Upper lobe of left lung (tissue), 6 donors: Measurements from ENCODE around the gene SLC25A21. TPM values are rescaled to one million over a fixed set of nuclear protein-coding genes. Genes with fewer than 3 reads are reported as not detected.

Experiments
- ATAC-seq, 2 donors: fragments of 200-7000 bp; cut with Tn5 transposase; one replicate each; pipeline ENCODE4 v1.9.1; 2022; ENCODE audit warnings: mild to moderate bottlenecking in 2 of 2, moderate library complexity in 2 of 2; ENCODE audit not compliant: low FRiP score in 2 of 2
- DNase-seq, 2 donors: peaks; one replicate each; pipeline ENCODE4 v3.0.0-alpha.2; 2019 to 2020
- H3K27ac ChIP-seq, 4 donors: fragments of 200-600 bp; sonication (generic); one replicate each; pipeline ENCODE4 v1.5.1; 2016 to 2019
- H3K27me3 ChIP-seq, 4 donors: fragments of 200-600 bp; sonication (generic); one replicate each; pipeline ENCODE4 v1.5.1; 2017 to 2019
- H3K36me3 ChIP-seq, 4 donors: fragments of 200-600 bp; sonication (generic); one replicate each; pipeline ENCODE4 v1.5.1; 2016 to 2019
- H3K4me1 ChIP-seq, 4 donors: fragments of 200-600 bp; sonication (generic); one replicate each; pipeline ENCODE4 v1.5.1; 2018 to 2019
- H3K4me3 ChIP-seq, 4 donors: fragments of 200-600 bp; sonication (generic); one replicate each; pipeline ENCODE4 v1.5.1; 2017 to 2019; ENCODE audit warnings: mild to moderate bottlenecking in 2 of 4, moderate library complexity in 1 of 4
- H3K9me3 ChIP-seq, 4 donors: fragments of 200-600 bp; sonication (generic); one replicate each; pipeline ENCODE4 v1.5.1; 2018 to 2019
- EP300 ChIP-seq, 4 donors: sonication (generic); formaldehyde crosslinking; IDR thresholded peaks; one replicate each; pipeline ENCODE4 v1.5.1; 2017; ENCODE audit warnings: antibody characterized with exemption in 4 of 4, control low read depth in 2 of 4
- POLR2A ChIP-seq, 4 donors: fragments of 450-650 bp; IDR thresholded peaks; one replicate each; pipeline ENCODE4 v1.5.1; 2016 to 2017; ENCODE audit warnings: antibody characterized with exemption in 4 of 4, mild to moderate bottlenecking in 2 of 4
- POLR2AphosphoS5 ChIP-seq, 2 donors: sonication (generic); formaldehyde crosslinking; IDR thresholded peaks; one replicate each; pipeline ENCODE4 v1.5.1; 2017; ENCODE audit warnings: antibody characterized with exemption in 2 of 2
- WGBS, 2 donors: methylation state at CpG; one replicate each; pipeline ENCODE4 v1.1.5; 2017 to 2018; 5-methylcytosine and 5-hydroxymethylcytosine counted together
- total RNA-seq, 6 donors: library from RNA; depleted of rRNA in 4 of 6; stranded (reverse); fragments of >200 nt in 4 of 6; gene quantifications; one replicate each; pipeline versions ENCODE4 v1.1.0 to v1.2.1, GENCODE V29; 2016 to 2021
- TF ChIP-seq, protein P1 (sequence below), 6 experiments: fragments of 450-650 bp in 4 of 6; fragments of 200-600 bp in 2 of 6; sonication (generic) in 2 of 6; IDR thresholded peaks; one replicate each; pipeline ENCODE4 v1.5.1; 2016 to 2019; ENCODE audit warnings: antibody characterized with exemption in 6 of 6
- donor health status: DM: no; HTN: no; CAD: no; lungs with moderate emphysema.
- donor health status: DM: no; HTN: yes; CAD: no; lungs with severe emphysema.

Gene SLC25A21
- total RNA-seq, 6 donors from 2014 or later = 0.15 to 1.7 (median 0.30) TPM; not detected in 3

GRCh38 chr14:37047226-37047625 is 125.2 kb downstream of the SLC25A21 start:
- Histone ChIP-seq H3K4me1 (no peaks in the 10 kb centered on the region), H3K36me3 (no peaks in the 10 kb centered on the region), H3K27ac (no peak overlapping the region), H3K4me3 (no peak overlapping the region), H3K9me3 (no peaks in the 10 kb centered on the region), H3K27me3 (no peaks in the 10 kb centered on the region)
- TF ChIP-seq POLR2A (IDR thresholded peaks at IDR 0.05) = no peak
- TF ChIP-seq, protein P1, sequence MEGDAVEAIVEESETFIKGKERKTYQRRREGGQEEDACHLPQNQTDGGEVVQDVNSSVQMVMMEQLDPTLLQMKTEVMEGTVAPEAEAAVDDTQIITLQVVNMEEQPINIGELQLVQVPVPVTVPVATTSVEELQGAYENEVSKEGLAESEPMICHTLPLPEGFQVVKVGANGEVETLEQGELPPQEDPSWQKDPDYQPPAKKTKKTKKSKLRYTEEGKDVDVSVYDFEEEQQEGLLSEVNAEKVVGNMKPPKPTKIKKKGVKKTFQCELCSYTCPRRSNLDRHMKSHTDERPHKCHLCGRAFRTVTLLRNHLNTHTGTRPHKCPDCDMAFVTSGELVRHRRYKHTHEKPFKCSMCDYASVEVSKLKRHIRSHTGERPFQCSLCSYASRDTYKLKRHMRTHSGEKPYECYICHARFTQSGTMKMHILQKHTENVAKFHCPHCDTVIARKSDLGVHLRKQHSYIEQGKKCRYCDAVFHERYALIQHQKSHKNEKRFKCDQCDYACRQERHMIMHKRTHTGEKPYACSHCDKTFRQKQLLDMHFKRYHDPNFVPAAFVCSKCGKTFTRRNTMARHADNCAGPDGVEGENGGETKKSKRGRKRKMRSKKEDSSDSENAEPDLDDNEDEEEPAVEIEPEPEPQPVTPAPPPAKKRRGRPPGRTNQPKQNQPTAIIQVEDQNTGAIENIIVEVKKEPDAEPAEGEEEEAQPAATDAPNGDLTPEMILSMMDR (IDR thresholded peaks at IDR 0.05) = no peak
- TF ChIP-seq POLR2AphosphoS5 (IDR thresholded peaks at IDR 0.05) = no peak
- TF ChIP-seq EP300 (IDR thresholded peaks at IDR 0.05) = no peak
- ATAC-seq = no peak
- no peak for DNase-seq
- 86 to 93% methylated on average over 4 of the region's 4 CpGs for WGBS, 2 donors

GRCh38 chr14:37046815-37047214 is 125.6 kb downstream of the SLC25A21 start:
- H3K36me3 ChIP-seq = no peaks in the 10 kb centered on the region
- no peak for DNase-seq
- no peaks in the 10 kb centered on the region for H3K9me3 ChIP-seq
- no peaks in the 10 kb centered on the region for H3K4me1 ChIP-seq
- H3K27me3 ChIP-seq = no peaks in the 10 kb centered on the region
- no peak for TF ChIP-seq POLR2AphosphoS5 (IDR thresholded peaks at IDR 0.05)
- no peak for TF ChIP-seq POLR2A (IDR thresholded peaks at IDR 0.05)
- TF ChIP-seq, protein P1 (IDR thresholded peaks at IDR 0.05) = no peak
- no peak for TF ChIP-seq EP300 (IDR thresholded peaks at IDR 0.05)
- WGBS, 2 donors = 88 to 93% methylated on average over 2 of the region's 2 CpGs
- no peak for ATAC-seq
- no peak overlapping the region for H3K27ac ChIP-seq
- no peak overlapping the region for H3K4me3 ChIP-seq

DNA sequence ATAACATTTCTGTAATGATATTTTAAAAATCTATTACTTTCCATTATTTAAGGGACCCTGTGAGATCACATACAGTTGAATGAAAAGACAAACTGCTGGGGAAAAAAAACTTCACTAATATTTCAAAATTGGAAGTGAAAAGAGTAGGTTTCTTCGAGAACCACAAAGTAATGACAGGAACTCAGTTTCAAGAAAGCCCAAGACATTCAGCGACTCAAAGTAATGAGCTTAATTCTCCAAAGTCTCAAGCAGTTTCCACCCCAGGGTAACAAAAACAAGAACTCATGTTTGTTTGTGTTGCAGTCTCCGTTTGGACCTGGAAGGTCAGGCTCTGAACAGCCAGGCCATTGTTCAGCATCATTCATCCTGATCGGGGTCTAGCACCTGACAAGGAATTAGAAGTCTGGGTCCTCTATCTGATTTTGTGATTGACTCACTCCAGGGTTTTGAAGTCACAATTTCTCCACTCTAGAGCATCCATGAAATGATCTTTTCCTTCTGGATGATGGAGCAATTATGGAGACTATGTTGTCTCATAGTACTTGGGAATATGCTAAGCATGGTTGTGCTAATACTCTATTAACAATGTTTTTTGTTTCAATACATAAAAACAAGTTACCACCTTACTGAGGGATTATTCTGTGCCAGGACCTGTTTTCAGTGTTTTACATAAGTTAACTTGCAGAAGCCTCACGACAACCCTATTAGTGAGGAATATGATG is 126.9 kb downstream of the SLC25A21 start:
- TF ChIP-seq EP300 (IDR thresholded peaks at IDR 0.05) = no peak
- no peak for TF ChIP-seq POLR2A (IDR thresholded peaks at IDR 0.05)
- TF ChIP-seq POLR2AphosphoS5 (IDR thresholded peaks at IDR 0.05) = no peak
- TF ChIP-seq, protein P1 (IDR thresholded peaks at IDR 0.05) = no peak
- Histone ChIP-seq H3K27ac (no peak overlapping the region), H3K27me3 (no peaks in the 10 kb centered on the region), H3K36me3 (no peaks in the 10 kb centered on the region), H3K4me1 (no peaks in the 10 kb centered on the region), H3K9me3 (no peaks in the 10 kb centered on the region), H3K4me3 (no peak overlapping the region)
- ATAC-seq = no peak
- no peak for DNase-seq
- 57 to 71% methylated on average over 5 of the region's 5 CpGs for WGBS, 2 donors

DNA sequence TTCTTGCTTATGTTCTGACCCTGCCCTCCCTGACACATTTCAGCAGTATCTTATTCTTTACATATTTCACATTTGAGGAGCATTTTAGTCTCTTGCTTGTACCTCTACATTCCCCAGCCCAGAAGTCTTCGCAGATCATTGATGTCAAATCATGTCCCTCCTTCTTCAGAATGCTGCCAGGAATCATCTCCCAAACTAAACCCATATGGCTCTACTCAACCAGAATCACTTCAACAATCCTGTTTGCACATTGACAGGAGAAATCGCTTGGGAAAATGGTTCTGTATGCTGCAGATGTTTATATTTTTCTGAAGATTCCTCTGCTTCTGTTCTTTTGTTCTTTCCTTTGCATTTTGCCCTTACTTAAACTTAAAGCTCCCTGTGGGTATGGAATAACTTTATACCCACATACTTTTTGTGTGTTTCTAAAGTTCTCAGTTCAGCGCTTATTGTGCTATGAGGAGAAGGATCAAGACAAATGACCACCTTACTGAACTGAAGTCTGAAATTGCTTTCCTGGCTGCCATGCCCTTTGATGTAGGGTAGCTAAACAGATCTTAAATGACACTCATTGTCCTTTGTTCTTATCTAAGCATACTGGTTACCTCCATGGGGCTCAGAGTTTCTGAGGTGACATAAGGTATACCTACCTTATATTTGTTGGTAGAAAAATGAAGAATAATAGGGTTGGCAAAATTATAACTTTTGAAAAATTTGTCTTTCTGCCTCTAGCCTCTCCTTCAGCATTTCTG is 134.6 kb downstream of the SLC25A21 start:
- no peaks in the 10 kb centered on the region for H3K27me3 ChIP-seq
- ATAC-seq = no peak
- DNase-seq = no peak
- H3K4me1 ChIP-seq = no peaks in the 10 kb centered on the region
- no peaks in the 10 kb centered on the region for H3K9me3 ChIP-seq
- H3K27ac ChIP-seq = no peak overlapping the region
- H3K36me3 ChIP-seq = no peaks in the 10 kb centered on the region
- no peak overlapping the region for H3K4me3 ChIP-seq
- no peak for TF ChIP-seq POLR2AphosphoS5 (IDR thresholded peaks at IDR 0.05)
- no peak for TF ChIP-seq EP300 (IDR thresholded peaks at IDR 0.05)
- TF ChIP-seq, protein P1 (IDR thresholded peaks at IDR 0.05) = no peak
- no peak for TF ChIP-seq POLR2A (IDR thresholded peaks at IDR 0.05)
- 71 to 72% methylated on average over 3 of the region's 3 CpGs for WGBS, 2 donors
